Spleen (tissue), 7 donors: Measurements from ENCODE around the gene ULBP1.

Source experiments
- CTCF ChIP-seq, 11 experiments: fragments of 200-600 bp in 7 of 11; fragments of 450-650 bp in 4 of 11; sonication (generic) in 4 of 11; IDR thresholded peaks in 8 of 11; conservative IDR thresholded peaks in 3 of 11; 1 replicate in 7 of 11; 2 replicates in 4 of 11; pipeline versions ENCODE4 v1.4.0 to v1.8.0; 2016 to 2021; ENCODE audit warnings: antibody characterized with exemption in 11 of 11, inconsistent platforms in 4 of 11, mild to moderate bottlenecking in 1 of 11
- POLR2A ChIP-seq, 3 donors: fragments of 450-650 bp; IDR thresholded peaks; one replicate each; pipeline ENCODE4 v1.5.1; 2017; ENCODE audit warnings: antibody characterized with exemption in 3 of 3, mild to moderate bottlenecking in 1 of 3
- POLR2AphosphoS5 ChIP-seq, 3 donors: sonication (generic); formaldehyde crosslinking; IDR thresholded peaks; one replicate each; pipeline ENCODE4 v1.5.1; 2017; ENCODE audit warnings: antibody characterized with exemption in 3 of 3
- donor health status: DM: no; HTN: no; CAD: no; lungs with moderate emphysema.
- donor health status: DM: no; HTN: no; CAD: no.
- donor health status: DM: no; HTN: no; CAD: no.

- TF ChIP-seq POLR2A (IDR thresholded peaks at IDR 0.05) (no peak), CTCF (IDR thresholded peaks at IDR 0.05 in 8 of 11, conservative IDR thresholded peaks at IDR 0.05 in 3 of 11) (no peak), POLR2AphosphoS5 (IDR thresholded peaks at IDR 0.05) (no peak)
These were observed 1.7 kb downstream of the ULBP1 start for GRCh38 chr6:149965194-149966020.
